Ovary (tissue), 3 donors: Measurements from ENCODE around the gene ADNP.

Source experiments
- CTCF ChIP-seq, 3 donors: fragments of 450-650 bp in 2 of 3; fragments of 200-600 bp in 1 of 3; IDR thresholded peaks; one replicate each; pipeline versions ENCODE4 v1.5.1 to v1.8.0; 2016 to 2022; ENCODE audit warnings: antibody characterized with exemption in 3 of 3, mild to moderate bottlenecking in 1 of 3
- EP300 ChIP-seq: sonication (generic); formaldehyde crosslinking; IDR thresholded peaks from one replicate; pipeline ENCODE4 v1.6.1; 2017; ENCODE audit warnings: antibody characterized with exemption
- POLR2A ChIP-seq: fragments of 450-650 bp; IDR thresholded peaks from one replicate; pipeline ENCODE4 v1.6.1; 2017; ENCODE audit warnings: antibody characterized with exemption, mild to moderate bottlenecking, moderate library complexity
- donor health status: DM: no; HTN: no; CAD: no.

- TF ChIP-seq CTCF (IDR thresholded peaks at IDR 0.05) (no peak), POLR2A (no peak), EP300 (no peak)
These were observed 51.3 kb downstream of the ADNP start for GRCh38 chr20:50879649-50880550.
